ENCODE results near the gene CLEC5A. TPM values are rescaled to one million over a fixed set of nuclear protein-coding genes. Genes with fewer than 3 reads are reported as not detected.
A peak's percentile ranks its signal among the peaks of the same experiment; 100 is the strongest.

The CLEC5A gene
- total and polyA plus RNA-seq, 12 donors, result 0.09 to 2.1 (median 0.37) TPM

DNA sequence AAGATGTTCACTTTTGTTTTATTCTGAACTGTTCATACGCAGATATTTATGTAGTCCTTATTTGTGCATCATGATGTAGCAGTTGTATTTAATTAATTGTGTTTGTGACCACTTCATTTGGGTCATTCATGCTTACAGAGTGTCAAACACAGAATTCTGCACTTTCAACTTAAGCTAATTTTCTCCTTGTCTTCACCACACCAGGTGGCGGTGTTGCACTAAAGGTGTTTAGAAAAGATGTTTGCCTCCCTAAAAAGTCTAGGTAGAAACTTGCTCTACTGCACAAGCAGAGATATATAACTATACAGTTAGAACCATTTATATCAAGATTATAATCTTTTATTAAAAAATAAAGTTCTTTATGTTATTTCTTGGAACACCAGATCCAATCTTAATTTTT lies 28.1 kb upstream of the CLEC5A start:
- Histone ChIP-seq H3K4me3 (no peak overlapping the region), H3K4me1 (peaks cover 0 to 5% (median 0%) of the 10 kb centered on the region in 9 donors), H3K9me3 (peaks cover 0 to 4% (median 0%) of the 10 kb centered on the region in 11 donors), H3K27me3 (no peaks in the 10 kb centered on the region), H3K36me3 (no peaks in the 10 kb centered on the region), H3K27ac (no peak overlapping the region)
- TF ChIP-seq, protein P1, sequence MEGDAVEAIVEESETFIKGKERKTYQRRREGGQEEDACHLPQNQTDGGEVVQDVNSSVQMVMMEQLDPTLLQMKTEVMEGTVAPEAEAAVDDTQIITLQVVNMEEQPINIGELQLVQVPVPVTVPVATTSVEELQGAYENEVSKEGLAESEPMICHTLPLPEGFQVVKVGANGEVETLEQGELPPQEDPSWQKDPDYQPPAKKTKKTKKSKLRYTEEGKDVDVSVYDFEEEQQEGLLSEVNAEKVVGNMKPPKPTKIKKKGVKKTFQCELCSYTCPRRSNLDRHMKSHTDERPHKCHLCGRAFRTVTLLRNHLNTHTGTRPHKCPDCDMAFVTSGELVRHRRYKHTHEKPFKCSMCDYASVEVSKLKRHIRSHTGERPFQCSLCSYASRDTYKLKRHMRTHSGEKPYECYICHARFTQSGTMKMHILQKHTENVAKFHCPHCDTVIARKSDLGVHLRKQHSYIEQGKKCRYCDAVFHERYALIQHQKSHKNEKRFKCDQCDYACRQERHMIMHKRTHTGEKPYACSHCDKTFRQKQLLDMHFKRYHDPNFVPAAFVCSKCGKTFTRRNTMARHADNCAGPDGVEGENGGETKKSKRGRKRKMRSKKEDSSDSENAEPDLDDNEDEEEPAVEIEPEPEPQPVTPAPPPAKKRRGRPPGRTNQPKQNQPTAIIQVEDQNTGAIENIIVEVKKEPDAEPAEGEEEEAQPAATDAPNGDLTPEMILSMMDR (IDR thresholded peaks at IDR 0.05), result no peak
- 64 to 65% methylated on average over 2 of the region's 2 CpGs for WGBS, 2 donors
- ATAC-seq (no peak), DNase-seq (no peak)
- intact Hi-C loops (cut with DNase I), result loop anchor here in 7 of 10 donors (5.0 to 10.0 kb wide), 2 partner anchors 210 to 212 kb away; no protein-coding TSS in a partner anchor

GRCh38 chr7:141973673-141974072 lies 26.9 kb upstream of the CLEC5A start, which contains the start of gene TAS2R38:
Gene TAS2R38 (minus strand): TSS chr7:141973773. CDS start chr7:141973689, 84 bp downstream.
- no peak for ATAC-seq
- Histone ChIP-seq H3K4me1 (peaks cover 0 to 5% (median 0%) of the 10 kb centered on the region in 9 donors), H3K36me3 (no peaks in the 10 kb centered on the region), H3K27ac (no peak within 1 kb of the TSS), H3K27me3 (no peaks in the 10 kb centered on the region), H3K4me3 (no peak within 1 kb of the TSS), H3K9me3 (no peaks in the 10 kb centered on the region)
- WGBS, 2 donors, result 84% methylated on average over 7 of the region's 7 CpGs
- intact Hi-C loops (cut with DNase I), result loop anchor here in 3 of 10 donors (10.0 kb wide), 1 partner anchor 211 kb away; no protein-coding TSS in a partner anchor
- DNase-seq, result no peak
- TF ChIP-seq, protein P1 (IDR thresholded peaks at IDR 0.05), result no peak

DNA sequence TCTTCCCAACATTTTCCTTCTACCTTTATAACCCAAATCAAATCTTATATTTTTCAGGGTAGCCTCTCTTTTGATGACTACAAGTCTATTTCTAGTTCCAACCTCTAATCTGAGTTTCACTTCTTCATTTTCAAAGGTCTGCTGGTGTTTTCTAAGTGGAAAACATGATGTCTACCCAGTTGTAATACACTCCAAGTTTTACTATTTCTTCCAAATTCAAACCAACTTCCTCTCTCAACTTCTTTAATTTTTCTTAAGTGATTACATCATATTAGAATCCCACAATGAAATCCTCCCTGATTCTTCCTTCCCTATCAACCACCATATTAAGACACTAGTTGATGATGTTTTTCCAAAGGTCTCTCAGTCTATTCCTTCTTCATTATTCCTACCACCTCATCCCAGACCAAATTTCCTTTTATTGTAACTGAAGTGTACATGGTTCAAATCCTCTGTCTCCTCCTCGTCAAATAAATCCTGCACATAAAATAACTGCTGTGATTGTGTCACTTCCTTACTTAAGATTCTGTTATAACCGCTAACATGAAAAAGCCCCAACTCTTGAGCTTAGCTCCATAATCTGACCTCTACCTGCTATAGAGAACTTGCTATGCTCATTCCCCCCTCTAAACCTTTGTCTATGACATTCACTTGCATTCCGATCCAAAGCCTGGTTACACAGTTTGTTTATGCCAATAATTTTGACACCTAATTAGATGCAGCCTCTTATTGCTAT lies 14.1 kb upstream of the CLEC5A start:
- H3K4me3 ChIP-seq, result no peak overlapping the region
- intact Hi-C loops (cut with DNase I), result no loop called here
- ATAC-seq, result peak in 4 of 8 donors; percentile 20 to 47 (median 36)
- peaks cover 0 to 9% (median 0%) of the 10 kb centered on the region in 11 donors for H3K9me3 ChIP-seq
- DNase-seq, result no peak
- H3K4me1 ChIP-seq, result peaks cover 0 to 14% (median 0%) of the 10 kb centered on the region in 9 donors
- peak overlapping the region in 1 of 10 donors; percentile 32 for H3K27ac ChIP-seq
- TF ChIP-seq, protein P1 (IDR thresholded peaks at IDR 0.05), result no peak
- WGBS, 2 donors, result 86 to 87% methylated on average over 3 of the region's 3 CpGs
- no peaks in the 10 kb centered on the region for H3K36me3 ChIP-seq
- no peaks in the 10 kb centered on the region for H3K27me3 ChIP-seq

- intact Hi-C loops (cut with DNase I), result no loop called here
- no peaks in the 10 kb centered on the region for H3K27me3 ChIP-seq
- no peaks in the 10 kb centered on the region for H3K36me3 ChIP-seq
- ATAC-seq, result peak in 3 of 8 donors; percentile 30 to 66 (median 34)
- WGBS, 2 donors, result 49 to 53% methylated on average over 3 of the region's 3 CpGs
- TF ChIP-seq, protein P1 (IDR thresholded peaks at IDR 0.05), result no peak
- no peaks in the 10 kb centered on the region for H3K9me3 ChIP-seq
- H3K4me1 ChIP-seq, result peaks cover 0 to 17% (median 0%) of the 10 kb centered on the region in 9 donors
- H3K4me3 ChIP-seq, result no peak overlapping the region
- no peak for DNase-seq
- H3K27ac ChIP-seq, result no peak overlapping the region
These were observed 9.3 kb upstream of the CLEC5A start for GRCh38 chr7:141956084-141956483.
